OCI-LY1 (cell line): ENCODE measurements around the gene ZNF219.

Experiments
- H2AFZ ChIP-seq: fragments of 200-600 bp; sonication (generic), shearing (Covaris generic); 2 replicates; pipeline ENCODE4 v1.6.0; 2014; ENCODE audit warnings: antibody characterized with exemption, mild to moderate bottlenecking, low read length
- H3F3A ChIP-seq: fragments of 200-600 bp; sonication (generic), shearing (Covaris generic); 2 replicates; pipeline ENCODE4 v1.6.0; 2014; ENCODE audit warnings: mild to moderate bottlenecking, antibody characterized with exemption, low read length, moderate library complexity; ENCODE audit not compliant: insufficient read depth
- H3K27ac ChIP-seq: fragments of 200-600 bp; sonication (generic); 2 replicates; pipeline ENCODE4 v1.5.1; 2014; ENCODE audit warnings: low read length, mixed run types, mild to moderate bottlenecking, low read depth; ENCODE audit not compliant: poor library complexity, severe bottlenecking
- H3K27me3 ChIP-seq: fragments of 200-600 bp; sonication (generic); 2 replicates; pipeline ENCODE4 v1.6.0; 2014; ENCODE audit warnings: antibody characterized with exemption, mild to moderate bottlenecking, low read length, moderate library complexity; ENCODE audit not compliant: insufficient read depth
- H3K36me3 ChIP-seq: fragments of 200-600 bp; sonication (generic); 2 replicates; pipeline ENCODE4 v1.6.1; 2014; ENCODE audit warnings: mild to moderate bottlenecking, antibody characterized with exemption, low read length, moderate library complexity, mixed read lengths; ENCODE audit not compliant: insufficient read depth
- H3K4me1 ChIP-seq: fragments of 200-600 bp; sonication (generic); 2 replicates; pipeline ENCODE4 v1.5.1; 2014; ENCODE audit warnings: mild to moderate bottlenecking, low read length, moderate library complexity; ENCODE audit not compliant: insufficient read depth, severe bottlenecking
- H3K4me2 ChIP-seq: fragments of 200-600 bp; sonication (generic), shearing (Covaris generic); 2 replicates; pipeline ENCODE4 v1.6.1; 2014; ENCODE audit warnings: low read length
- H3K4me3 ChIP-seq: fragments of 200-600 bp; sonication (generic); 2 replicates; pipeline ENCODE4 v1.5.1; 2014; ENCODE audit warnings: low read length, low read depth, mild to moderate bottlenecking, mixed read lengths; ENCODE audit not compliant: poor library complexity, severe bottlenecking
- H3K79me2 ChIP-seq: fragments of 200-600 bp; shearing (Covaris generic); 2 replicates; pipeline ENCODE4 v1.6.1; 2016; ENCODE audit warnings: mixed run types, low read length, mixed read lengths; ENCODE audit not compliant: insufficient read depth
- H3K9ac ChIP-seq: fragments of 200-600 bp; sonication (generic), shearing (Covaris generic); 2 replicates; pipeline ENCODE4 v1.6.1; 2014; ENCODE audit warnings: mild to moderate bottlenecking, low read length, mixed read lengths
- H3K9me2 ChIP-seq: fragments of 200-600 bp; sonication (generic), shearing (Covaris generic); 2 replicates; pipeline ENCODE4 v1.6.1; 2014; ENCODE audit warnings: low read depth, mild to moderate bottlenecking, low read length, mixed read lengths
- H3K9me3 ChIP-seq: fragments of 200-600 bp; shearing (Covaris generic); 2 replicates; pipeline ENCODE4 v1.6.1; 2014; ENCODE audit warnings: low read length, mixed read lengths
- H4K20me1 ChIP-seq: fragments of 200-600 bp; sonication (generic), shearing (Covaris generic); 2 replicates; pipeline ENCODE4 v1.6.0; 2016; ENCODE audit warnings: mild to moderate bottlenecking, low read length; ENCODE audit not compliant: insufficient read depth
- EZH2 ChIP-seq: fragments of 200-600 bp; sonication (generic), shearing (Covaris generic); IDR thresholded peaks from 2 replicates; pipeline ENCODE4 v1.8.0; 2017; ENCODE audit warnings: borderline replicate concordance, mixed run types, mild to moderate bottlenecking, antibody characterized with exemption, low read length, moderate library complexity, mixed read lengths
- TF ChIP-seq, protein P1 (sequence below): fragments of 200-600 bp; sonication (generic), shearing (Covaris generic); IDR thresholded peaks from 2 replicates; pipeline ENCODE4 v1.5.1; 2017; ENCODE audit warnings: mild to moderate bottlenecking, antibody characterized with exemption, low read length, moderate library complexity, mixed read lengths

Gene ZNF219

DNA sequence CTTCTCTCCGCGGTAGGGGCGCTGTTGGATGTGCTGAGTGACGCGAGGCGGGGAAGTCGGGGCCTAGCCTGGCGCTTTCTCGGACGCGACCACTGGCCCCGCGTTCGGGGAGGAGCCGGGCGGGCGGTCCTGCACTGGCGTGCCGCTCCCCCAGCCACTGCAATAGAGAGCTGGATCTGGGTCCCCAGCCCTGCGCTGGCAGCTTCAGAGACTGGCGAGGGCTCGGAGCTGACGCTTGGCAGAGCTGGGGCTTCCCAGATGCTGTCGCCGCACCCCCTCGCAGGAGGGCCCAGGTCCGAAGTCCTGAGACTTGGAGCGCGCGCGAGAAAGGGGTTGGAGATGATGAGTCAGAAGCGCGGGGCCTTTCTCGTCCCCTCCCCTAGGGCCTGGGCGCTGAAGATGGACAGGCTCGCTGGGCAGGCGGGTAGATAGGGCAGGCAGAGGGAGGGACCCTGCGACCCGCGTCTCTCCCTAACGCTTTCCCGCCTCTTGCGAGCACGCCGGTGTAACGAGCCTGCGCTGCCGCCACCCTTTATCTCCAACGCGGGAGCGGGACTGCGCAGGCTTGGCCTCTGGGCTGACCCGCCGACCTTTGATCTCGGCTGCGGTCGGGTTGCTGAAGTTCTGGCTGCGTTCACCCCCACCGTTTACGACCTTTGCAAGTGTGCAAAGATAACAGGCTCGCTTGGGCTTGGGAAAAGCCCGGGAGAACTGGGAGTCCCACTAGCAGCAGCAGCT lies 5.4 kb upstream of the ZNF219 start:
- Histone ChIP-seq H3K27me3 (no peaks in the 10 kb centered on the region), H3K9me3 (no peaks in the 10 kb centered on the region), H3K4me1 (peaks cover 26% of the 10 kb centered on the region), H4K20me1 (no peaks in the 10 kb centered on the region), H3K27ac (peak overlapping the region; percentile 79), H3K9me2 (no peaks in the 10 kb centered on the region), H3K36me3 (no peaks in the 10 kb centered on the region), H3K4me2 (peak overlapping the region; percentile 82), H3K79me2 (no peaks in the 10 kb centered on the region), H3F3A (no peaks in the 10 kb centered on the region), H3K4me3 (peak overlapping the region; percentile 86), H3K9ac (peak overlapping the region; percentile 96), H2AFZ (no peak overlapping the region; the same call in 1 of the 2 replicates)
- TF ChIP-seq, protein P1, sequence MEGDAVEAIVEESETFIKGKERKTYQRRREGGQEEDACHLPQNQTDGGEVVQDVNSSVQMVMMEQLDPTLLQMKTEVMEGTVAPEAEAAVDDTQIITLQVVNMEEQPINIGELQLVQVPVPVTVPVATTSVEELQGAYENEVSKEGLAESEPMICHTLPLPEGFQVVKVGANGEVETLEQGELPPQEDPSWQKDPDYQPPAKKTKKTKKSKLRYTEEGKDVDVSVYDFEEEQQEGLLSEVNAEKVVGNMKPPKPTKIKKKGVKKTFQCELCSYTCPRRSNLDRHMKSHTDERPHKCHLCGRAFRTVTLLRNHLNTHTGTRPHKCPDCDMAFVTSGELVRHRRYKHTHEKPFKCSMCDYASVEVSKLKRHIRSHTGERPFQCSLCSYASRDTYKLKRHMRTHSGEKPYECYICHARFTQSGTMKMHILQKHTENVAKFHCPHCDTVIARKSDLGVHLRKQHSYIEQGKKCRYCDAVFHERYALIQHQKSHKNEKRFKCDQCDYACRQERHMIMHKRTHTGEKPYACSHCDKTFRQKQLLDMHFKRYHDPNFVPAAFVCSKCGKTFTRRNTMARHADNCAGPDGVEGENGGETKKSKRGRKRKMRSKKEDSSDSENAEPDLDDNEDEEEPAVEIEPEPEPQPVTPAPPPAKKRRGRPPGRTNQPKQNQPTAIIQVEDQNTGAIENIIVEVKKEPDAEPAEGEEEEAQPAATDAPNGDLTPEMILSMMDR = peak; percentile 67; the same call in 1 of the 2 replicates
- no peak for TF ChIP-seq EZH2

DNA sequence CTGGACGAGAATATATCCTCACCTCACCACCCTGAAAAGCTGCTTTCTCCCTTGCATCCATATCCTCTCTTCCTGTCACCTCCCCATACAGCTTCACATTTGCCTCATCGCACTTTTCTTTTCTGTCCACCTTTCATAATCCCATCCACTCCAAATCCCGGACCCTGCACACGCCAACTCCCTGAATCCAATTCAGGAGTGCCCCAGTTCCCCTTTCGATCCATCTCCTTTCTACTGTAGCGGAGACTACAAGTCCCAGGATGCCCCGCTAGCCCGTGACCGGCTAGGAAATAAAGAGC lies 4.9 kb upstream of the ZNF219 start:
- Histone ChIP-seq H3K4me1 (peaks cover 30% of the 10 kb centered on the region), H3K9me2 (no peaks in the 10 kb centered on the region), H3F3A (no peaks in the 10 kb centered on the region), H3K27me3 (no peaks in the 10 kb centered on the region), H2AFZ (0 out of 2 replicates have a peak overlapping the region, but pooled peaks have one; percentile 83), H3K27ac (no peak overlapping the region), H4K20me1 (no peaks in the 10 kb centered on the region), H3K9me3 (no peaks in the 10 kb centered on the region), H3K36me3 (no peaks in the 10 kb centered on the region), H3K79me2 (no peaks in the 10 kb centered on the region), H3K4me3 (peak overlapping the region; percentile 86), H3K9ac (peak overlapping the region; percentile 96; the same call in 1 of the 2 replicates), H3K4me2 (peak overlapping the region; percentile 82)
- no peak for TF ChIP-seq EZH2
- TF ChIP-seq, protein P1 = no peak; the same call in 1 of the 2 replicates

DNA sequence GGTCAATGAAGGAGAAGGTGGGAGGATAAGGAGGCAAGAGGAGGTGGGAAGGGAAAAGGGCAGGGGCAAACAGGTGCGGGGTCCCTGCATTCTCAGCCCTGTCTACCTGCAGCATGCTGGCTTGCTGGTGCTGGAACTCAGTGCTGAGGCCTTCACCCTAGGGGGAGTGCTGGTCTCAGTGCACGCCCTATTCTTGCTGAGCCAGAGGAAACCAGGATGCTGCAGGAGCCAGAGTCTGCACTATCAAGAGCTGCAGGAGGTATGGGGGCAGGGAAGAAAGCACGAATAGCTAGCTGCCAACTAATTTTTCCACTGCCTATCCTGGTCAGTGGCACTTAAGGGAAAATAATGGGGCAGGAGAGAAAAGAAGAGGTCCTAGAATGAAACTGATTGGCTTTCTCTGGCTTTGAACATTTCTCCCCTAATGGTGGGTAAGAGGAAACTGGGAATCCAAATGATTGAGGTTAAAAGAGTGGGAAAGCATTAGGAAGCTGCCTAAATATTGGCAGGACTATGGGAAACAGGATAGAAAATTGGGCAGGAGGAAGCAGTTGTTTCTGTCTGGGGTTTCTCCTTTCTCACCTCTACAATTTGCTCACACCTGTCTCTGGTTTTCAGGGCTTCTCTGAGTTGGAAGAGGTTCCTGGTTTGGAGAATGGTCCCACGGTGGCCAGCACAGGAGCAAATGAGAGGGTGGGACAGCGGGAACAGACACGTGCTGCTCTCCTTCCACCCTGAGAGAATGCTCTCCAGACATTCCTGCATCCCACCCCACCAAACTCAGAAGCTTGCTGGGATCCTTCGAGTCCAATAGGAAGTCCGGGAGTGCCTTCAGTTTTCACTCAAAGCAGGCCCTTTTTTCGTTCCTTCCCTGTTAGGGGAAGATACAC lies 4.3 kb upstream of the ZNF219 start:
- Histone ChIP-seq H3K4me1 (peaks cover 30% of the 10 kb centered on the region), H3K79me2 (no peaks in the 10 kb centered on the region), H3K36me3 (no peaks in the 10 kb centered on the region), H3K27ac (no peak overlapping the region), H3K4me3 (peak overlapping the region; percentile 86), H3K9ac (peak overlapping the region; percentile 96; the same call in 1 of the 2 replicates), H3K9me3 (no peaks in the 10 kb centered on the region), H3K9me2 (no peaks in the 10 kb centered on the region), H2AFZ (0 out of 2 replicates have a peak overlapping the region, but pooled peaks have one; percentile 83), H3K4me2 (peak overlapping the region; percentile 82), H3K27me3 (no peaks in the 10 kb centered on the region), H3F3A (no peaks in the 10 kb centered on the region), H4K20me1 (no peaks in the 10 kb centered on the region)
- no peak for TF ChIP-seq EZH2
- TF ChIP-seq, protein P1 = no peak
